OCI-LY3 (cell line): ENCODE data around the gene ABHD8.

ENCODE experiments used
- H2AFZ ChIP-seq: fragments of 200-600, 300-600 bp; shearing (Covaris generic); 2 replicates; pipeline ENCODE4 v1.6.0; 2014; ENCODE audit warnings: antibody characterized with exemption, low read depth, low read length
- H3K27ac ChIP-seq: fragments of 200-600, 300-600 bp; sonication (generic); 2 replicates; pipeline ENCODE4 v1.5.1; 2014; ENCODE audit warnings: mild to moderate bottlenecking, low read length, moderate library complexity, mixed read lengths
- H3K27me3 ChIP-seq: fragments of 200-600, 300-600 bp; sonication (generic); 2 replicates; pipeline ENCODE4 v1.6.1; 2014; ENCODE audit warnings: low read depth, low read length, mixed read lengths
- H3K36me3 ChIP-seq: fragments of 200-600, 300-600 bp; sonication (generic); replicated peaks from 2 replicates; pipeline ENCODE3; 2014; ENCODE audit warnings: low read depth, low read length, mixed read lengths
- H3K4me1 ChIP-seq: fragments of 300-600, 200-600 bp; sonication (generic); 2 replicates; pipeline ENCODE4 v1.6.1; 2014; ENCODE audit warnings: low read length, mixed read lengths
- H3K4me2 ChIP-seq: fragments of 200-600, 300-600 bp; sonication (generic); 2 replicates; pipeline ENCODE4 v1.6.1; 2014; ENCODE audit warnings: low read length, mixed read lengths
- H3K4me3 ChIP-seq: fragments of 300-600, 200-600 bp; sonication (generic); 2 replicates; pipeline ENCODE4 v1.5.1; 2014; ENCODE audit warnings: antibody characterized with exemption, mild to moderate bottlenecking, low read length, moderate library complexity
- H3K79me2 ChIP-seq: fragments of 300-600, 200-600 bp; shearing (Covaris generic); 2 replicates; pipeline ENCODE4 v1.6.1; 2014; ENCODE audit warnings: mild to moderate bottlenecking, low read length, mixed read lengths
- H3K9ac ChIP-seq: fragments of 300-600, 200-600 bp; shearing (Covaris generic); 2 replicates; pipeline ENCODE4 v1.6.0; 2014; ENCODE audit warnings: mild to moderate bottlenecking, low read length, moderate library complexity
- H3K9me3 ChIP-seq: fragments of 200-600, 300-600 bp; shearing (Covaris generic); 2 replicates; pipeline ENCODE4 v1.6.1; 2014; ENCODE audit warnings: low read length, mixed read lengths; ENCODE audit not compliant: insufficient read depth
- H4K20me1 ChIP-seq: fragments of 200-600, 300-600 bp; sonication (generic); 2 replicates; pipeline ENCODE4 v1.6.1; 2016; ENCODE audit warnings: low read length, mixed read lengths; ENCODE audit not compliant: insufficient read depth
- CTCF ChIP-seq: fragments of 200-600, 300-600 bp; sonication (generic); IDR thresholded peaks from 2 replicates; pipeline ENCODE4 v1.5.1; 2014; ENCODE audit warnings: antibody characterized with exemption, low read length, low read depth
- EZH2phosphoT487 ChIP-seq: fragments of 200-600 bp; shearing (Covaris generic); IDR thresholded peaks from 2 replicates; pipeline ENCODE4 v1.6.1; 2018; ENCODE audit warnings: antibody characterized with exemption, mixed run types, low read depth

ABHD8 gene

GRCh38 chr19:17326595-17326966 lies 23.4 kb upstream of the ABHD8 start:
- H3K9me3 ChIP-seq: no peaks in the 10 kb centered on the region
- H3K4me3 ChIP-seq: no peak overlapping the region
- H3K79me2 ChIP-seq: no peaks in the 10 kb centered on the region
- no peak overlapping the region for H3K27ac ChIP-seq
- no peaks in the 10 kb centered on the region for H3K4me1 ChIP-seq
- H4K20me1 ChIP-seq: no peaks in the 10 kb centered on the region
- no peak overlapping the region for H3K4me2 ChIP-seq
- no peak for TF ChIP-seq CTCF
- TF ChIP-seq EZH2phosphoT487: no peak
- H3K27me3 ChIP-seq: no peaks in the 10 kb centered on the region
- no peak overlapping the region for H2AFZ ChIP-seq
- H3K9ac ChIP-seq: no peak overlapping the region
- peaks cover 6% of the 10 kb centered on the region for H3K36me3 ChIP-seq

- Histone ChIP-seq H3K79me2 (no peaks in the 10 kb centered on the region), H4K20me1 (no peaks in the 10 kb centered on the region)
These were observed 22.8 kb upstream of the ABHD8 start for GRCh38 chr19:17325881-17326594.

GRCh38 chr19:17325133-17325532 lies 21.9 kb upstream of the ABHD8 start:
- no peaks in the 10 kb centered on the region for H4K20me1 ChIP-seq
- no peaks in the 10 kb centered on the region for H3K4me1 ChIP-seq
- H3K9ac ChIP-seq: no peak overlapping the region
- H3K36me3 ChIP-seq: peaks cover 11% of the 10 kb centered on the region
- no peak overlapping the region for H3K4me2 ChIP-seq
- H3K4me3 ChIP-seq: no peak overlapping the region
- no peaks in the 10 kb centered on the region for H3K9me3 ChIP-seq
- no peak overlapping the region for H2AFZ ChIP-seq
- TF ChIP-seq CTCF (no peak), EZH2phosphoT487 (no peak)
- H3K27ac ChIP-seq: no peak overlapping the region
- no peaks in the 10 kb centered on the region for H3K27me3 ChIP-seq
- no peaks in the 10 kb centered on the region for H3K79me2 ChIP-seq

More at GRCh38 chr19:17325881-17326594, 22.8 kb upstream of the ABHD8 start:
- Histone ChIP-seq H3K27me3 (no peaks in the 10 kb centered on the region), H3K36me3 (peaks cover 6% of the 10 kb centered on the region), H3K9ac (no peak overlapping the region), H3K4me1 (no peaks in the 10 kb centered on the region), H3K4me3 (no peak overlapping the region), H3K9me3 (no peaks in the 10 kb centered on the region), H2AFZ (no peak overlapping the region), H3K27ac (no peak overlapping the region), H3K4me2 (no peak overlapping the region)
- TF ChIP-seq CTCF (no peak), EZH2phosphoT487 (no peak)

- Histone ChIP-seq H2AFZ (no peak overlapping the region), H3K4me1 (no peaks in the 10 kb centered on the region), H3K9me3 (no peaks in the 10 kb centered on the region), H3K9ac (no peak overlapping the region), H3K27me3 (no peaks in the 10 kb centered on the region), H3K4me3 (no peak overlapping the region), H3K79me2 (no peaks in the 10 kb centered on the region), H3K27ac (no peak overlapping the region), H3K4me2 (no peak overlapping the region), H4K20me1 (no peaks in the 10 kb centered on the region), H3K36me3 (peaks cover 11% of the 10 kb centered on the region)
- no peak for TF ChIP-seq CTCF
- no peak for TF ChIP-seq EZH2phosphoT487
These were observed 21.3 kb upstream of the ABHD8 start for GRCh38 chr19:17324357-17325114.
